Gastrocnemius medialis (tissue), 4 donors: ENCODE data around the gene DNAL4. TPM values are rescaled to one million over a fixed set of nuclear protein-coding genes. Genes with fewer than 3 reads are reported as not detected.

Experiments
- ATAC-seq, 2 donors: fragments of 150-250 bp; one replicate each; pipeline ENCODE4 v1.9.1; 2016
- DNase-seq, 2 donors: peaks; one replicate each; pipeline ENCODE4 v3.0.0-alpha.2; 2019
- H3K27ac ChIP-seq, 4 donors: fragments of 200-600 bp; sonication (generic); 1 replicate in 1 of 4; 2 replicates in 3 of 4; pipeline ENCODE4 v1.5.1; 2016 to 2018; ENCODE audit warnings: mild to moderate bottlenecking in 2 of 4, moderate library complexity in 1 of 4
- H3K27me3 ChIP-seq, 3 donors: fragments of 200-600 bp; sonication (generic) in 2 of 3; 1 replicate in 1 of 3; 2 replicates in 2 of 3; pipeline versions ENCODE4 v1.5.1 to v1.6.0; 2016 to 2019; ENCODE audit warnings: mild to moderate bottlenecking in 1 of 3, moderate library complexity in 1 of 3
- H3K36me3 ChIP-seq, 2 donors: fragments of 200-600 bp; sonication (generic) in 1 of 2; one replicate each; pipeline ENCODE4 v1.5.1; 2017 to 2018
- H3K4me1 ChIP-seq, 2 donors: fragments of 200-600 bp; sonication (generic) in 1 of 2; one replicate each; pipeline ENCODE4 v1.5.1; 2016 to 2017; ENCODE audit warnings: mild to moderate bottlenecking in 2 of 2
- H3K4me3 ChIP-seq, 4 donors: fragments of 200-600 bp; sonication (generic) in 3 of 4; 1 replicate in 1 of 4; 2 replicates in 3 of 4; pipeline ENCODE4 v1.5.1; 2016 to 2019; ENCODE audit warnings: mild to moderate bottlenecking in 2 of 4
- H3K9me3 ChIP-seq, 3 donors: fragments of 200-600 bp; sonication (generic) in 2 of 3; 1 replicate in 1 of 3; 2 replicates in 2 of 3; pipeline ENCODE4 v1.5.1; 2016 to 2019
- CTCF ChIP-seq, 5 experiments: fragments of 450-650 bp in 3 of 5; fragments of 200-600 bp in 2 of 5; sonication (generic) in 2 of 5; IDR thresholded peaks in 4 of 5; conservative IDR thresholded peaks in 1 of 5; 1 replicate in 4 of 5; 2 replicates in 1 of 5; pipeline ENCODE4 v1.5.1; 2016 to 2019; ENCODE audit warnings: antibody characterized with exemption in 5 of 5, mild to moderate bottlenecking in 3 of 5, moderate library complexity in 3 of 5
- POLR2A ChIP-seq, 2 donors: fragments of 450-650 bp; IDR thresholded peaks; one replicate each; pipeline ENCODE4 v1.6.1; 2017; ENCODE audit warnings: antibody characterized with exemption in 2 of 2, mild to moderate bottlenecking in 2 of 2, moderate library complexity in 2 of 2
- in situ Hi-C, 4 donors: fragments of 200-750 bp; cut with MboI; loops; one replicate each; pipeline versions ENCODE4 v1.15.0 to v1.8.0; 2017; ENCODE audit warnings: low sequenced_read_pairs in 4 of 4
- intact Hi-C: fragments of 100-400 bp; cut with DNase I; formaldehyde crosslinking; loops from one replicate; pipeline ENCODE4 v1.15.1; 2023; ENCODE audit warnings: low total_unique reads
- total RNA-seq, 4 donors: library from RNA; depleted of rRNA; stranded (reverse); fragments of >200 nt; gene quantifications; one replicate each; pipeline versions ENCODE4 v1.1.0 to v1.2.3, GENCODE V29; 2016

The DNAL4 gene
- total RNA-seq, 4 donors from 2014 or later, result 5.7 to 7.2 (median 6.7) TPM

- ATAC-seq (peak in 1 of 2 donors; percentile 36), DNase-seq (no peak)
- H3K4me3 ChIP-seq, result no peak overlapping the region
- intact Hi-C loops (no loop called here), in situ Hi-C loops (no loop called here)
- TF ChIP-seq POLR2A (IDR thresholded peaks at IDR 0.05) (no peak), CTCF (IDR thresholded peaks at IDR 0.05 in 4 of 5, conservative IDR thresholded peaks at IDR 0.05 in 1 of 5) (no peak)
- H3K9me3 ChIP-seq, result no peaks in the 10 kb centered on the region
- H3K27me3 ChIP-seq, result peaks cover 0 to 7% (median 2%) of the 10 kb centered on the region in 3 donors
- H3K27ac ChIP-seq, result no peak overlapping the region
- H3K36me3 ChIP-seq, result no peaks in the 10 kb centered on the region
- no peaks in the 10 kb centered on the region for H3K4me1 ChIP-seq
Observed at GRCh38 chr22:38824585-38824984, 30.6 kb upstream of the DNAL4 start.

- TF ChIP-seq CTCF (IDR thresholded peaks at IDR 0.05 in 4 of 5, conservative IDR thresholded peaks at IDR 0.05 in 1 of 5) (no peak), POLR2A (IDR thresholded peaks at IDR 0.05) (no peak)
- intact Hi-C loops, result no loop called here
Observed at GRCh38 chr22:38823637-38824036, 29.7 kb upstream of the DNAL4 start.

GRCh38 chr22:38823076-38823475 lies 29.1 kb upstream of the DNAL4 start:
- H3K27me3 ChIP-seq, result peaks cover 0 to 2% (median 0%) of the 10 kb centered on the region in 3 donors
- no peak overlapping the region for H3K4me3 ChIP-seq
- TF ChIP-seq CTCF (IDR thresholded peaks at IDR 0.05 in 4 of 5, conservative IDR thresholded peaks at IDR 0.05 in 1 of 5) (no peak), POLR2A (IDR thresholded peaks at IDR 0.05) (no peak)
- intact Hi-C loops (no loop called here), in situ Hi-C loops (no loop called here)
- DNase-seq, result no peak
- H3K36me3 ChIP-seq, result no peaks in the 10 kb centered on the region
- H3K4me1 ChIP-seq, result no peaks in the 10 kb centered on the region
- ATAC-seq, result no peak
- no peak overlapping the region for H3K27ac ChIP-seq
- no peaks in the 10 kb centered on the region for H3K9me3 ChIP-seq

More at GRCh38 chr22:38823637-38824036, 29.7 kb upstream of the DNAL4 start:
- H3K4me3 ChIP-seq, result no peak overlapping the region
- ATAC-seq (no peak), DNase-seq (no peak)
- in situ Hi-C loops, result no loop called here
- H3K9me3 ChIP-seq, result no peaks in the 10 kb centered on the region
- H3K27ac ChIP-seq, result no peak overlapping the region
- peaks cover 0 to 3% (median 2%) of the 10 kb centered on the region in 3 donors for H3K27me3 ChIP-seq
- no peaks in the 10 kb centered on the region for H3K36me3 ChIP-seq
- H3K4me1 ChIP-seq, result no peaks in the 10 kb centered on the region

GRCh38 chr22:38820020-38820419 lies 26.1 kb upstream of the DNAL4 start:
- no peak for ATAC-seq
- no peak for TF ChIP-seq CTCF (IDR thresholded peaks at IDR 0.05 in 4 of 5, conservative IDR thresholded peaks at IDR 0.05 in 1 of 5)
- no peak for TF ChIP-seq POLR2A (IDR thresholded peaks at IDR 0.05)
- Histone ChIP-seq H3K27ac (no peak overlapping the region), H3K36me3 (no peaks in the 10 kb centered on the region), H3K9me3 (no peaks in the 10 kb centered on the region), H3K4me1 (no peaks in the 10 kb centered on the region), H3K27me3 (peaks cover 0 to 2% (median 0%) of the 10 kb centered on the region in 3 donors), H3K4me3 (no peak overlapping the region)
- in situ Hi-C loops, result no loop called here
- intact Hi-C loops, result no loop called here
- DNase-seq, result no peak

GRCh38 chr22:38819387-38819940 lies 25.5 kb upstream of the DNAL4 start:
- Histone ChIP-seq H3K9me3 (no peaks in the 10 kb centered on the region), H3K27ac (no peak overlapping the region), H3K27me3 (peaks cover 3 to 4% (median 4%) of the 10 kb centered on the region in 3 donors), H3K4me1 (no peaks in the 10 kb centered on the region), H3K4me3 (no peak overlapping the region), H3K36me3 (no peaks in the 10 kb centered on the region)
- no peak for TF ChIP-seq POLR2A (IDR thresholded peaks at IDR 0.05)
- no peak for TF ChIP-seq CTCF (IDR thresholded peaks at IDR 0.05 in 4 of 5, conservative IDR thresholded peaks at IDR 0.05 in 1 of 5)
- intact Hi-C loops, result no loop called here
- in situ Hi-C loops, result no loop called here
- DNase-seq, result no peak
- ATAC-seq, result no peak
